SK-N-MC (cell line): Measurements from ENCODE around the gene CTNND2.

Experiments used
- EZH2 ChIP-seq: fragments of 200-600 bp; sonication (generic); IDR thresholded peaks from one replicate; pipeline ENCODE4 v1.6.1; 2017; ENCODE audit warnings: antibody characterized with exemption
- FOXP2 ChIP-seq: optimal IDR thresholded peaks from 2 replicates; pipeline ENCODE3; 2011; ENCODE audit warnings: mild to moderate bottlenecking, moderate library complexity; ENCODE audit not compliant: insufficient read depth; ENCODE audit errors: extremely low read length, control extremely low read depth
- POLR2AphosphoS5 ChIP-seq: IDR thresholded peaks from 2 replicates; pipeline ENCODE4 v1.6.1; 2012; ENCODE audit warnings: mild to moderate bottlenecking, low read depth, low read length, borderline replicate concordance

GRCh38 chr5:11483630-11484029 is 420.6 kb downstream of the CTNND2 start:
- TF ChIP-seq EZH2, result no peak
- no peak for TF ChIP-seq POLR2AphosphoS5
- no peak for TF ChIP-seq FOXP2
